ENCODE results near the gene RBM47.

The RBM47 gene

DNA sequence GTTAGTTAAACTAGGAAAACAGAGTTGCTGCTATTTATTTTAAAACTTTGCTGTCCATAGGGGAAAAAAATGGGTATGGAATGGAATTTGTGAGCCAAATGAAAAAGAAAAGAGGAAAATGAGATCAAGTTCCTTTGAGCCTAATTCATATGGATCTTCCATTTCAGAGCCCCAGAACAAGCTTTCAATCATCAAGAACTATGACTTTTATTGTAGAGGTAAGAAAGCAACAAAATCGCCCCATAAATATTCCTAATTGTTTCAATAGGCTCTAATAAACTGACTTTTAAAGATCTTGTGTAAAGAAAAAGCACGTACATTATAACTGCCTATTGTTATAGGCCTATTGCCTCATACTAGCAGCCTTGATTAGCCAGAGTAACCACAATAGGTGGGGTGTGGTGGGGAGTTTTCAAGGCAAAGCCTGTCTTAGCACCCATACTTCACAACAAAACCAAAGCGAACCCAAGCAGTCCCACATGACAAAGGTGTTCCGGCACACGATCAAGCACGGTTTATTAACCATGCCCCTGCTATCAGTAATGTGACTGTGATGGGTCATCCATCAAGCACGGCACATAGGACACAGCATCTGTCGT, 44.4 kb downstream of the RBM47 start:
- Mint-ChIP-seq H3K9me3 (no peaks in the 10 kb centered on the region), H3K4me3 (no peak overlapping the region), H3K36me3 (ENCODE audit: low read depth) (no peaks in the 10 kb centered on the region), H3K27ac (no peak overlapping the region), H3K27me3 (peaks cover 5% of the 10 kb centered on the region), H3K4me1 (ENCODE audit: low read depth) (no peaks in the 10 kb centered on the region)

DNA sequence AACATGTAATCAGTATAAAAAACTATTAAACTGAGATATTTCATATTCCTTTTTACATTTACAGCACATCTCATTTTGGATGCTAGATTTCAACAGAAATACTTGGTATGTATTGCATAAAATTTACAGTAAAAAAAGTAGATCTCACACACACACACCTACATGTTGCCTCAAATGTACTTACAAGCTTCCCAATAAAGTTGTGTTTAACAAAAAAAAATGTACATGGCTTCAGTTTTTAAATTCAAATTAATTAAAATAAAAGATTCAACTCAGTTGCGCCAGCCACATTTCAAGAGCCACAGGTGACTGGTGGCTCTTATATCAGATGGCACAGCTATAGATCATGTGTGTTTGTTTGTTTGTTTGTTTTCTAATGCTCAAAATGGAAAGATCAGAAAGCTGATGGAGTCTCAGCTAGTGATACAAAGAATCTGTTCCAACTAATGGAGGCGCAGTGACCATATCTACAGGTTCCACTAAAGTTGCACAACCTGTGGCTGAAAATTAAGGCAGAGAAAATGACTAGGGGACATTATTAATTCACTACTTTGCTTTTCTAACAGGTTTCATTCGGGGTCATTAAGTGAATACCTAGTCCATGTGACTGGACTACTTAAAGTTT, 45.0 kb downstream of the RBM47 start:
- H3K36me3 Mint-ChIP-seq (ENCODE audit: low read depth) = no peaks in the 10 kb centered on the region
- H3K4me1 Mint-ChIP-seq (ENCODE audit: low read depth) = no peaks in the 10 kb centered on the region
- H3K4me3 Mint-ChIP-seq = no peak overlapping the region
- H3K27ac Mint-ChIP-seq = no peak overlapping the region
- peaks cover 5% of the 10 kb centered on the region for H3K27me3 Mint-ChIP-seq
- no peaks in the 10 kb centered on the region for H3K9me3 Mint-ChIP-seq

DNA sequence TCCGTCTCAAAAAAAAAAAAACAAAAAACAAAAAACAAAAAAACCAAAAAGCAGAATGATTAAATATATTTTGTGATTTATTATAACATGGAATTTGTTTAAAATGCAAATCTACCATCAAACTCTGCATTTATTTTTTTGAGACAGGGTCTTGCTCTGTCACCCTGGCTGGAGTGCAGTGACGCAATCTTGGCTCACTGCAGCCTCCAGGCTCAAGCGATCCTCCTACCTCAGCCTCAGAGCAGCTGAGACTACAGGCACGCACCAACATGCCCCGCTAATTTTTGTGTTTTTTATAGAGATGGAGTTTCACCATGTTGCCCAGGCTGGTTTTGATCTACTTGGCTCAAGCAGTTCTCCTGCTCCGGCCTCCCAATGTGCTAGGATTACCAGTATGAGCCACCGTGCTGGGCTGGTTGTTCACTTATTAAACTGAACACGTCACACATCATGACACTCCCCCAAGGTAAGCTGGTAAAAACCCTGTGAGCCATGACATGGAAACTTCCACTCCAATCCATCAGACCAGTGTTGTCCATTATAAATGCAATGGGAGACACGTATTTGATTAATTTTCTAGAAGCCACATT, 45.7 kb downstream of the RBM47 start:
- H3K36me3 Mint-ChIP-seq (ENCODE audit: low read depth) = no peaks in the 10 kb centered on the region
- H3K27ac Mint-ChIP-seq = no peak overlapping the region
- H3K27me3 Mint-ChIP-seq = peaks cover 5% of the 10 kb centered on the region
- no peaks in the 10 kb centered on the region for H3K4me1 Mint-ChIP-seq (ENCODE audit: low read depth)
- H3K4me3 Mint-ChIP-seq = no peak overlapping the region
- H3K9me3 Mint-ChIP-seq = no peaks in the 10 kb centered on the region

DNA sequence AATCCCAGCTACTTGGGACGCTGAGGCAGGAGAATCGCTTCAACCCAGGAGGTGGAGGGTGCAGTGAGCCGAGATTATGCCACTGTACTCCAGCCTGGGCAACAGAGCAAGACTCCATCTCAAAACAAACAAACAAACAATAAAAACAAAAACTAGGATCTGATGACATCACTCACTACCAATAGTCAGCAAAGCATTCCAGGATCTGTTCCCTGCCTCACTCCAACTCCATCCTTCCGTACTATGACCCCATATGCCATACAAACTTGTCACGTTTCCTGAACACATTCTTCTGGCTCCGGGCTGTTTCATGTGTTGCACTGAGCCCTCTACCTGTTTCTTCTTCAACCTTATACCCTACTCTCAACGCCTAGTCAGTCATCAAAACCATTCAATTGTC, 47.3 kb downstream of the RBM47 start:
- H3K27ac Mint-ChIP-seq = no peak overlapping the region
- H3K4me3 Mint-ChIP-seq = no peak overlapping the region
- peaks cover 5% of the 10 kb centered on the region for H3K27me3 Mint-ChIP-seq
- no peaks in the 10 kb centered on the region for H3K36me3 Mint-ChIP-seq (ENCODE audit: low read depth)
- H3K9me3 Mint-ChIP-seq = no peaks in the 10 kb centered on the region
- H3K4me1 Mint-ChIP-seq (ENCODE audit: low read depth) = peaks cover 3% of the 10 kb centered on the region

DNA sequence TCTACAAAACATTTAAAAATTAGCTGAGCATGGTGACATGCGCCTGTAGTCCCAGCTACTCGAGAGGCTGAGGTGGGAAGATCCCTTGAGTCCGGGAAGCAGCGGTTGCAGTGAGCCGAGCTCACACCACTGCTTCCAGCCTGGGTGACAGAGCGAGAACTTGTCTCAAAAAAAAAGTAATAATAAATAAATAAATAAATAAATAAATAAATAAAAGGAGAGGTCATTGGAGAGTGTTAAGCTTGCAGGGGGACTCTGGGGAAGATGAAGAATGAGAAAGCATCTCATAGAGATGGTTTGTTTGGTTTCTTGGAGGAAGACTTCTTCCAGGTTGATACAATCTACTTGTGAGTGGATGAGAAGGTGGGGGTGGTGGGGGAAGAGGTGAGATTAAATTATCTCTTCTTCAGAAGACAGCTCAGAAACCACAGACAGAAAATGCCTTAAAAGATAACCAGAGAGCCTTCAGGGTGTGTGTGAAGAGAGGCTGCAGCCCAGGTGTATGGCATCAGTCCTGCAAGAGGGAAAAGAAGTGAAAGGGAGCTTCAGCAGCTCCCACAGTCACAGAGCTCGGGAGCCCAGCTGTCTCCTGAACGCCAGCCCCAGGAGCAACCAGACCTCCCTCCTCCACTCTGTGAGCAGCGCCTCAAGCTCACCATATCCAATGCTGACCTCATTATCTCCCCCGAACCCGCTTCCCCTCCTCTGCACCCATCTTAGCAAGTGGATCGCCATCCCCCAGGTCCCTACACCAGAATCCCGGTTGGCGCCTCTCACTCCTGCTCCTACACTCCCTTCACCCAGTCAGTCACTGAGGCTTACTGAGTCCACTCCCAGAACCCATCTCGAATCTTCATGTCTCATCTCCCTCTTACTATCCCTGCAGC, 48.2 kb downstream of the RBM47 start:
- Mint-ChIP-seq H3K36me3 (ENCODE audit: low read depth) (no peaks in the 10 kb centered on the region), H3K27ac (no peak overlapping the region), H3K4me3 (no peak overlapping the region), H3K27me3 (peaks cover 5% of the 10 kb centered on the region), H3K9me3 (no peaks in the 10 kb centered on the region), H3K4me1 (ENCODE audit: low read depth) (peaks cover 12% of the 10 kb centered on the region)

DNA sequence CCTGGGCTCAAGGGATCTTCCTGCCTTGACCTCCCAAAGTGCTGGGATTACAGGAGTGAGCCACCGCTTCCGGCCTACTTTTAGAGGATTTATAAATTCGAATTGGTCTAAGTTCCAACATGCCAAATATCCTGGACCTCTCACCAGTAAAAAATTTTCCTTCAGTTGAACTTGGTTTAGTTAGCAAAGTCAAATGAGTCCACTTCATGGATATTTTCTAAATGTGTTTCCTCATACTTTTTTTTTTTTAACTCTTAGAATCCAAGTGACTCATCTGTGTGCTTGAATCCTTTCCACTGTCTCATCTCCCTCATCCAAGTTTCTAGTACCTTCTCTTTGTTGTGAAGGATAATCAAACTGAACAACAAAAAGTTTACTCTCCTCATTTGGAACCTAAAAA, 49.7 kb downstream of the RBM47 start:
- H3K36me3 Mint-ChIP-seq (ENCODE audit: low read depth) = no peaks in the 10 kb centered on the region

DNA sequence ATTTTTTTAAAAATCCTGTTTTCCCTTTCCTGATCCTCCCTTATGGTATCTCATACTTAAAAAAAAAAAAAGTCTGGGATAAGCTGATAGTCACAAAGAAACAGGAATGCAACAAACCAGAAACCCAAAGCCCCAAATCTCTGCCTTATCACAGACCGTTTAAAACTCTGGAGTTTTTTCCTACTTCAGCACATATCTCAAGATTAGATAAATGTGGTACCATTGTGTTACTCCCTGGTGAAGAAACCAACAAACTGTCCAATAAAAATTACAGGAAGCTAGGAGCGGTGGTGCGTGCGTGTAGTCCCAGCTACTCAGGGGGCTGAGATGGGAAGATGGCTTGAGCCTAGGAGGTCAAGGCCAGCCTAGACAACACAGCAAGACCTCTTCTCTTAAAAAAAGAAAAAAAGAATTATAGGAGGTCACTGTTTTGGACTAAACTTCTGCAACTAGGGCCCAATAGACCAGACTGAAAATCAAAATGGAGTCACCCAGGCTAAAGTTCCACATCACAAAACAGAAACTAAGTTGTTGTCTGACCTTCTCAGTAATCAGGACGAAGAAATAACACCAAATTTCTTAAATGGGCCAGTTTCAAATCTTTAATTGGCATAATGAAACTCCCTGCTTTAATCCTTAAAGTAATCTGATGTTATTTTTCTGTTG, 51.9 kb downstream of the RBM47 start:
- no peaks in the 10 kb centered on the region for H3K9me3 Mint-ChIP-seq
- no peak overlapping the region for H3K4me3 Mint-ChIP-seq
- H3K27me3 Mint-ChIP-seq = peaks cover 3% of the 10 kb centered on the region
- no peak overlapping the region for H3K27ac Mint-ChIP-seq
- no peaks in the 10 kb centered on the region for H3K36me3 Mint-ChIP-seq (ENCODE audit: low read depth)
- H3K4me1 Mint-ChIP-seq (ENCODE audit: low read depth) = peaks cover 30% of the 10 kb centered on the region

More for the DNA sequence above, 49.7 kb downstream of the RBM47 start:
- Mint-ChIP-seq H3K27me3 (peaks cover 5% of the 10 kb centered on the region), H3K9me3 (no peaks in the 10 kb centered on the region), H3K4me1 (ENCODE audit: low read depth) (peaks cover 18% of the 10 kb centered on the region), H3K27ac (no peak overlapping the region), H3K4me3 (no peak overlapping the region)

DNA sequence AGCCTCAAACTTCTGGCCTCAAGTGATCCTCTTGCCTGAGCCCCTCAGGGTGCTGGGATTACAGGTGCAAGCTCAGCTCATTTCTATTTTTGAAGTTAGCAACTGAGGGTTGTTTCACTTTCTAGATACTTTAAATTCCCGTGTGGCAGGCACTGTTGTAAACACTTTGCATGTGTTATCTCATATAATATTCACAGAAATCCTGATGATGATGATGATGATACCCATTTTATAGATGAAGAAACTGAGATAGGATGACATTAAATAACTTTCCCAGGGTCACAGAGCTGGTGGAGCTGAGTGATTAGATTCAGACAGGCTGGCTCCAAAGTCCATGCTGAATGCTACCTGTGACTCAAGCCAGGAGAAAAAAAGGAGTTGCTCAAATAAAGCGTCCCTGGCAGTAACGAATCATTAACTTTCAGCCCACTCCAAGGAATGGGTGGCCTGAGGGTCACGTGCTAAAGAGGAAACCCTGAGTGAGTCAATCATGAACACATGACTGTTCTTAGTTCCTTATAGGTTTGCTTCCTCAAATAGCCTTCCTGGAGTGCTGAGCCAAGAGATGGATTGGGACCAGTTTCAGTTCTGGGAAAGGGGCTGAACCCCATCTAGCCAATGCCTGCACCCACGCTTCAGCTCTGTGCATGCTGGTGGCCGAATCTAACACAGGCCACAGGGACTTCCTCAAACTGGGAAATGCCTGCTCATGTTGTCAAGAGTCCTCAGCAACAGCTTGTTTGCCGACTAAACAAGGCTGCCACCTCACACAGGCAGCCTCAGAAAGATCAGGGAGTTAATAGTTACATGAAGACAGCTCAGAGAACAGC, 52.8 kb downstream of the RBM47 start:
- Mint-ChIP-seq H3K27ac (peak overlapping the region; percentile 53), H3K4me1 (ENCODE audit: low read depth) (peaks cover 30% of the 10 kb centered on the region), H3K36me3 (ENCODE audit: low read depth) (no peaks in the 10 kb centered on the region), H3K9me3 (no peaks in the 10 kb centered on the region), H3K27me3 (no peaks in the 10 kb centered on the region), H3K4me3 (no peak overlapping the region)

DNA sequence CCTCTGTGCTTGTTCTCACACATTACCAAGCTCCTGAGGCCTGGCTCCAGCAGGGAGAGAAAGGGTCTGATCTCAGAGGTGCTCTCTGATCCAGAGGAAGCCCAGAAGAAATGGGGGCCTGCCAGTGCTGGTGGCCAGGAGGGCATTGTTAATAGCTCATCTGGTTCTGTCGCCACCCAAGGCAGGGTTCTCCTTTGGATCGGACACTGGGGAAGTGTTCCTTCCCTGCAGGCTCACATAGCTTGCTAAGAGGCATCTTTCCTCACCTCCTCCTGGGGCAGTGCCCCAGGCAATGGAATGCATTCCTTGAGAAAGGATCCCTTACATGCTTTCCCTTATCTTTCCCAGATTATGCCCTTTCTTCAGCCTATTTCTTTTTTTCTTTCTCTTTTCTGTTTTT, 53.8 kb downstream of the RBM47 start:
- Mint-ChIP-seq H3K36me3 (ENCODE audit: low read depth) (no peaks in the 10 kb centered on the region), H3K4me1 (ENCODE audit: low read depth) (peaks cover 30% of the 10 kb centered on the region), H3K9me3 (no peaks in the 10 kb centered on the region), H3K27me3 (no peaks in the 10 kb centered on the region), H3K27ac (no peak overlapping the region), H3K4me3 (no peak overlapping the region)

DNA sequence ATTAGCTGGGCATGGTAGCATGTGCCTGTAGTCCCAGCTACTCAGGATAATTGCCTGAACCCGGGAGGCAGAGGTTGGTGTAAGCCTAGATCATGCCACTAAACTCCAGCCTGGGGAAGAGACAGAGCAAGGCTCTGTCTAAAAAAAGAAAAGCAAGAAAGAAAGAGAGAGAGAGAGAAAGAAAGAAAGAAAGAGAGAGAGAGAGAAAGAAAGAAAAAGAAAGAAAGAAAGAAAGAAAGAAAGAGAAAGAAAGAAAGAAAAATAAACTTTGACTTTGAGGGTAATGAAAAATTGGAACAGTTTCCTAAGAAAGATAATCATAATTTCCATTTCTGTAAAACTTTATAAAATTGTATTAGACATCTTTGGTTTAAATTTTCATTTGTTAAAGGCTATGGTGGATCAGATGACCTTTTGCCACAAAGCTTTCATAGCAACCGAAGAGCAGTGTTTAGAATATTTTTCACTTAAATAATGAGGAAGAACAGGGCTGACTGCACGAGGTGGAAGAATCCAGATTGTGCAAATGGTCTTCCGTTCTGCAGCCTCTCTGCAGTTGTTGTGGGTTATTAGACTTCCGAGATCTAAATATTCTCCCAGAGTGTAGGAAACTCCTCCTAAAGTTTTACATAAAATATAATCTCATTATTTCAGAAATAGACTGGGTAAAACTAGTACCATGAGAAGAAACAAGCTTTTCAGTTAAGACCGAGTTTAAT, 55.9 kb downstream of the RBM47 start:
- H3K4me1 Mint-ChIP-seq (ENCODE audit: low read depth) = peaks cover 30% of the 10 kb centered on the region
- no peaks in the 10 kb centered on the region for H3K27me3 Mint-ChIP-seq
- no peaks in the 10 kb centered on the region for H3K36me3 Mint-ChIP-seq (ENCODE audit: low read depth)
- no peak overlapping the region for H3K4me3 Mint-ChIP-seq
- H3K9me3 Mint-ChIP-seq = no peaks in the 10 kb centered on the region
- peak overlapping the region; percentile 13 for H3K27ac Mint-ChIP-seq

DNA sequence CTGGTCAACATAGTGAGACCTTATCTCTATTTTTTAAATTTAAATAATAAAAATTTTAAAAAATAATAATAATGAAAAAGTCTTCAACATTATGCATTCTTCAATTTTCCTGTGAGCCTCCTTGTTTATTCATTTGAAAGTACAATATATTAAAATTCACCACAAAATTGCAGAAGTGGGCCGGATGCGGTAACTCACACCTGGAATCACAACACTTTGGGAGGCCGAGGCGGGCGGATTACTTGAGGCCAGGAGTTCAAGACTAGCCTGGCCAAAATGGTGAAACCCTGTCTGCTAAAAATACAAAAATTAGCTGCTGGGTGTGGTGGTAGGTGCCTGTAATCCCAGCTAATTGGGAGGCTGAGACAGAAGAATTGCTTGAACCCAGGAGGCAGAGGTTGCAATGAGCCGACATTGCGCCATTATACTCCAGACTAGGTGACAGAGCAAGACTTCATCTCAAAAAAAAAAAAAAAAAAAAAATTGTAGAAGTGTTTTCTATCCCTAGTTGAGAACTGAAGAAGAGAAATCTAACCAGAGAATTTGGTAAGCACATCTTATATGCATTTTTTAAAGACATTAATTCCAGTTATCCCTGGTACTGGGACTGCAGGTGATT, 56.9 kb downstream of the RBM47 start:
- no peak overlapping the region for H3K27ac Mint-ChIP-seq
- H3K4me1 Mint-ChIP-seq (ENCODE audit: low read depth) = peaks cover 30% of the 10 kb centered on the region
- no peaks in the 10 kb centered on the region for H3K36me3 Mint-ChIP-seq (ENCODE audit: low read depth)
- no peaks in the 10 kb centered on the region for H3K27me3 Mint-ChIP-seq
- H3K4me3 Mint-ChIP-seq = no peak overlapping the region
- no peaks in the 10 kb centered on the region for H3K9me3 Mint-ChIP-seq

DNA sequence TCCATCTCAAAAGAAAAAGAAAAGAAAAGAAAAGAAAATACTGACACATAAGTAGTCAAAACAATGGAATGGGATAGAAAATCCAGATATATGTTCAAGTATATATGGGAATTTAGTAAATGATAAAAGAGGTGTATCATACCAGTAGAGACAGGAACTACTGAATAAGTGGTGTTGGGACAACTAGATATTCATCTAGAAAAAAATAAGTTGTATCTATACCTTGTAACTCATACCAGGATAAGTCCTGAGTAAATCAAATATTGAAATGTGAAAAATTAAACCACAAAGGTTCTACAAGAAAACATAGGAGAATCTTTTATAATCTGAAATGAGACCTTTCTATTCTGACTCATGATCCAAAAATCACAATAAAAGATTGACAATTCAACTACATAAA, 58.5 kb downstream of the RBM47 start:
- Mint-ChIP-seq H3K4me3 (no peak overlapping the region), H3K9me3 (no peaks in the 10 kb centered on the region), H3K36me3 (ENCODE audit: low read depth) (no peaks in the 10 kb centered on the region), H3K27ac (no peak overlapping the region), H3K4me1 (ENCODE audit: low read depth) (peaks cover 16% of the 10 kb centered on the region), H3K27me3 (no peaks in the 10 kb centered on the region)

DNA sequence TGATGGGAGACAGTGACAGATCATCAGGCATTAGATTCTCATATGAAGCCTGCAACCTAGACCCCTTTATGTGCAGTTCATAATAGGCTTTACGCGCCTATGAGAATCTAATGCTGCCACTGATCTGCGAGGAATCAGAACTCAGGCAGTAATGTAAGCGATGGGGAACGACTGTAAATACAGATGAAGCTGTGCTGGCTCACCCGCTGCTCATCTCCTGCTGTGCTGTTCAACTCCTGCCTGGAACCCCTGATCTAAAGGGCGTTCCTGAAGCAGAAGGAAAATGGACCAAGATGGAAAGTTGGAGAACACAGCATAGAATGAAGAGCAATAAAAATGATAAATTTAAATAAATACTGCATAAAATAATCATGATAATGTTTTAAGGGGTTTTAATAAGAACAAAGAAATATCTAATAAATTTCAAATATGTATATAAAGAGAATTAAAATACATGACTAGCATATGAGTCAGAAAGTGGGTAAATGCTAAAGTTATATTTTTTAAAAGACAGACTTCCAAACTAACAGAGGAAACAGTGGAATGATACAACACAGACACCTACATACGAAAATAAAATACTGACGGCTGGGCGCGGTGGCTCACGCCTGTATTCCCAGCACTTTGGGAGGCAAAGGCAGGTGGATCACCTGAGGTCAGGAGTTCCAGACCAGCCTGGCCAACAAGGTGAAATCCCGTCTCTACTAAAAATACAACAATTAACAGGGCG, 59.2 kb downstream of the RBM47 start:
- H3K36me3 Mint-ChIP-seq (ENCODE audit: low read depth) = no peaks in the 10 kb centered on the region
- no peak overlapping the region for H3K27ac Mint-ChIP-seq
- no peak overlapping the region for H3K4me3 Mint-ChIP-seq
- no peaks in the 10 kb centered on the region for H3K9me3 Mint-ChIP-seq
- no peaks in the 10 kb centered on the region for H3K27me3 Mint-ChIP-seq
- peaks cover 12% of the 10 kb centered on the region for H3K4me1 Mint-ChIP-seq (ENCODE audit: low read depth)
